GM19328 (cell line): Measurements from ENCODE around the gene LRMDA.

ENCODE experiments used
- ATAC-seq: cut with Tn5 transposase; IDR thresholded peaks from one replicate; pipeline ENCODE4 v1.9.1; 2021; ENCODE audit warnings: mild to moderate bottlenecking, moderate library complexity; ENCODE audit not compliant: unreplicated experiment

The LRMDA gene

DNA sequence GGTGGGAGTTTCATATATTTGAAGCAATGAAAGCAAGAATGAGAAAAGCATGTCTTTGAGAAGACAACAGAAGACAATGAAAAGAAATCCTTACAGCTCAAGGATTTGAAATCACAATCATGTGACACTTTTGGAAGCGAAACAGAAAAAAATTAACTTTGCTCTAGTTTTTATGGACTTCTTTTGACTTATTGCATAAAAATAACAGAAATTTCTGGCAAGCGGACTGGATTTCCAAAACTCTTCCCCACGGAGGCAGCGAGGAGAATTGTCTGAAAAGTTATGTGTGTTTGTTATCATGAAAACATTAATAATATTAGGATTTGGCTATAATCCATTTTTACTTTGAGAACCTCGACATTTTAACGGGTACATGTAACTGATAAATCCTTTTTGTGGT is 223.3 kb downstream of the LRMDA start:
- no peak for ATAC-seq

DNA sequence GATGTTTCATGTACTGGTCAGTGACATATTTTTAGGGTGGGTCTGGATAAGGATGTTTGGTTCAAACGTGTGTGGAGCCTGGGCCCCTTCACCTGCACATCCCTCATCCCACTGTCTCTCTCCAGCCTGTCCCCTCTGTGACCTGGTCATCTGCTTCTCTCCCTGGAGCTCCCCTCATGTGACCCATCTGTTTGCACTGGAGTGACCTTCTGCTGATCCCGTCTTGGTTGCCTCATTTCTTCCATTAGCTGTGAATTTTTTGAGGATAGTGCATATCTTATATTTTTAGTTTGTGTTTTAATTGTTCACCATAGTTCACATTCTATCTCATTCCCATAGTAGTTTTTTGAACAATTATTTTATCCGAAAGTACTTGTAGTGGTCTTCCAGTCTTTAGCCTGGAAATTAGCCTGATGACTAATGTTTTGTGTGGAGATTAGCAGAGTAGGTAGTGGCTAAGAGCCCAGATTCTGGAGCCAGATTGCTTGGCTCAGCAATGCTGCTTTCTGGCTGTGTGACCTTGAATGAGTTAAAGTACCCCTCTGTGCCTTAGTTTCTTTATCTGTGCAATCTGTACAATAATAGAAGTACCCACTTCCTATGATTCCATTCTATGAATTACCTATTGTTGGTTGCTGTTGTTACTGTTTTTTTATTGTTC is 224.5 kb downstream of the LRMDA start:
- no peak for ATAC-seq

DNA sequence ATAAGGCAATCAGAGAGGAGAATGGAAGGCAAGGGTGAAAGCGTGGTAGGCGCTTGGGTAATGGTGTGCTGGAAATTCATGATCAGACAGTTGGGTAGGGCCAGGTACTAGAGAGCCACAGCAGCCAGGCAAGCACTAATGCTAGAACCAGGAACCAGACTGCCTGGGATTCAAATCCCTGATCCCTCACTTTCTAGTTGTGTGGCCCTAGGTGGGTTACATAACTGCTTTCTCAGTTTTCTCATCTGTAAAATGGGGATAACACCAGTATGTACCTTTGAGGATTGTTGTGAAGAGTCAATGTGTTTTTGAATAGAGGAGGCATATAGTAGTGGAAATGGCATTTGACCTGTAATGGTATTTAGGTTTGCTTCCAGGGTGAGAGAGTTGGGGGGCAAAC is 225.9 kb downstream of the LRMDA start:
- no peak for ATAC-seq

DNA sequence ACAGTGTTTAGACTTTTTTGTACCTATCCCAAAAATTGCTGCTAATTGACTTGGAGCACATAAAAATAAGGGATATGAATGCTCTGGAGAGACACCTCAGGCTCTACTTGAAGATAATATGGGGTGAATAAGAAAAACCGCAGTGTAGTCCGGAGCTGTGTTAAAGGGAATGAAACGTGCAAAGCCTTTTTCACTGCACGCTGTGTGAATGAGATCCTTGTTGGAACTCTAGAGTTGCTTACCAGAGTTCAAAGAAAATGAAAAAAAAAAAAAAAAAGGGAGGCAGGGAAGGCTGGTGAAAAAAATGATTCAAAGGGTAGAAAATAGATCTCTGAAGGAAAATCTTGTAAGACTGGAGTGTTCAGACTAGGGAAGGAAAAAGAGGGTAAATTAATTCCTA is 226.6 kb downstream of the LRMDA start:
- ATAC-seq = no peak

DNA sequence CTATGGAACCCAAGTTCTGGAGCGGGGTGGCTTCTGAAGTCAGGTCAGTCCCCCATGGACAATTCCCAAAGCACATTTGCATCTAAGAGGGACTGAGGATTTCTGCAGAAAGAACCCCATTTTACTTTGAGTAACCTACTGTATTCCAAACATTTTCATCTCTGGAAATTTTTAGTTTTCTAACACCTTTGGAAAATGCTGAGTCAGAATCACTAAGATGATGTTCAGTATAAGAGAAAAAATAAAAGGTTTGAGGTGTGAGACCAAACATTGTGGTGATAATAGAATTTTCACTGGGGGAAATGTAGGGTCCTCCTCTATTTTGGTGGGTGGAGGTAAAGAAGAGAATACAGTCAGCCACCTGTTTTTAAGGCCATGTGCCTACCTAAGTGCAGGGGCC is 227.1 kb downstream of the LRMDA start:
- no peak for ATAC-seq

DNA sequence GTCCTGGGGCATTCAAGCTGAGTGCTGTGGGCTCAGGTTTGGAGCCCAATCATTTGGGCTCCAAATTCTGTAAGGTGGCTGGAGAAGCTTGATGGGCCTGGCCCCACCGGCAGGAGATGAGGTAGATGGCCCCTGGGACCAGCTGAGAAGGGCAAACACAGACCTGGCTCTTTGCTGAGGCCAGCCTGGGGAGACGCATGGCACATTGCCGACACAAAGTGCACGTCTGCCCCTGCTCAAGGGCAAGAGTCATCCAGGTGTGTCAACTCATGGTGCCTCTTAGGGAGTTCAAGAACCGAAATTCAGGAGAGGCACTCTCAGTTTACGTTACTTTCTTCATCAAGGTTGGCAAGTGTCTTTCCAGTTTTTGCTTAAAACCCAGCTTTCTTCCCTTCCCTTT is 227.5 kb downstream of the LRMDA start:
- ATAC-seq = no peak

DNA sequence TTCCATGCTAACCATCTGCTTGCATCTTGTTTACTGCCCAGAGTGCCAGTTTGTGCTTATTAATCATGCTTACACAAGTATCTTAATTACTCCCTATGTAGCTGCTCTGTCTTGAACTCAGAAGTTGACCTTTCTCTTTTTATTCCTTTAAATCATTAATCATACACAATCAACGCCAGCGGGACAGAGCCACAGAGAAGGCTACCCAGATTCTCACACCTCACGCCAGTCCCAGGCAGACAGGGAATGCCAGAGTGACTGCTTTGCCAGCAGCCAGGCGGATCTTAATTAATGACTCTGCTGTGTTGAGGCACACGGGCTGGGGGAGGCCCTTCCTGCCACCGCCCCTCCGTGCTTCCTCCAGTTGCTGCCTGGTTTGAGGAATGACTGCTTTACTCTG is 229.4 kb downstream of the LRMDA start:
- no peak for ATAC-seq

DNA sequence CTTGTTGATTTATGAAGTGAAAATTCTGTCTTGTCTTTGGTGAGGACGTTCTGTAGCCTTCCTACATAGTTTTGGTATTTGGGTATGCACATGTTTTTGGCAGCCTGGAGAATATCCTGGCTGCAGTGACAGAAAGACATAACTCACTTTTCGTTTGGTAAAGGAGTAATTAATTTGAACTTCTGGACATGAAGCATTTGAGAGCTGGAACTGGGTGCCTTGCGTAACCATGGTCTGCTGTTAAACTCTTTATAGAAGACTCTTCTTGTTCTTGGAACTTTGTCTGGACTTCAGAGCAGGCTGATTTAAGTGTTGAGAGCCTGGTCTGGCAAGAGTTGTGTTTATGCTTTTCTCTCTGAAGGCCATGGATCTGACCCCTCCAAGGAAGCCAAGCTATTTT is 231.3 kb downstream of the LRMDA start:
- no peak for ATAC-seq

DNA sequence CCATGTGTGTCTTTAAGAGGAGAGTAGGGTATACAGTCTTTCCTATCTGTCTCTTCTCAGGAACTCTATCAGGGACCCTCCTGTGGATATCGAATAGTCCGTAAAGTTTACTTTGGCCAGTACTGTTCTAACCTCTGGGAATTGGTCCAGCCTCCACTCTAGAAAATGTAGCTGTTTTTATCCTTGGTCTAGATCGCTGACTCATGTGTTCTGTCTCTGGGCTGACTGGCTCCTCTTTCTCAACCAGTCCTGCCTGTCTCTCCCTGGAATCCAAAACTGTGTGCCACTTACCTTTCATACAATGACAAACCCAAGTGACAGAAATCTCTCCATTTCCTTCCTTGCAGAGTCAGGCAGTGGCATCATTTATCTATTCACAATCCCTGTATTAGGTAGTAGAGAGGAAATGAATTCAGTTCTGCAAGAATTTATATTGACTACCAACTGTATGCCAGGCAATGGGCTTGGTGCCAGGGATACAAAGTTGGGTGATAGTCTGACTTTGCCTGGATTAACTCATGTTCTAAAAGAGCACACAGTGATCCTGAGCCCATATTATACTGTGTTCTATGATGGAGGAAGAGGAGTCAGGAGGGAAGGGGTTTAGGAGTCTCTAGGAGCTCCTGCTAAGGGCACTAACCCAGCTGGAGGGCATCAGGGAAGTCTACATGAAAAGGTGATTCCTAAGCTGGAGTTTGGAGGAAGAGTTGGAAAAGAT is 232.7 kb downstream of the LRMDA start:
- no peak for ATAC-seq

DNA sequence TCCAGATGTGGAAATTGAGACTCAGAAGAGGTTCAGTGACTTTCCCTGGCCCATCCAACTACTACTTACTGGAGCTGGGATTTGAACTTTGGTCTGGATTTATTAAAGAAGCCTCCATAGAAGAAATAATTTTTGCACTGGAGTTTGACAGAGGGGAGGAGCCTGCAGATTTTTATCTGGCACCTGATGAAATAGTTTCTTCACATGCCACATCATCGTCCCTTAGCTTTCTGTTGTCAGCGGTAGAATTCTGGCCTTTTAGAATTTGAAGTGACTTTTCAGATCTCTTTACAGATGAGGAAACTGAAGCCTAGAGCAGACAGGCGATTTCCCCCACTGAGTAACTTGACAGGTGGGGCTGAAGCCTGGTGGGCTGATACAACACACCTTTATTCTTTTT is 233.5 kb downstream of the LRMDA start:
- ATAC-seq = no peak

DNA sequence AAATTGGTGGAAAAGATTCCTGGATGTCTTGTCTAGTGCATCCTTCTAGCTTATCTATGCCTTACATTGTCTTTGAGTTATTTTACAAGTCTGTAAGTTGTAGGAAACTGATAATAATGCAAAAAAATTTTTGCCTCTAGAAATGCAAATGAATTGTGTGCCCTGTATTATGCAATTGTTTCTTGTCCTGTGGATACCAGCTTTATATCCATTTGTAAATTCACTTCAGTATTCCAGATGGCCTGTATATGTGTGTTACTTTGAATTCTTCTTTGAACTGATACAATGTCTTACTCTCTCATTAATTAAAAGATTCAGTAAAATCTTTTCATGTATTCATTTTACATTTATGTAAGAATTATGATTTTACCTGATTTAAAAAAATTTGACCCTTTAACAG is 234.3 kb downstream of the LRMDA start:
- ATAC-seq = no peak

DNA sequence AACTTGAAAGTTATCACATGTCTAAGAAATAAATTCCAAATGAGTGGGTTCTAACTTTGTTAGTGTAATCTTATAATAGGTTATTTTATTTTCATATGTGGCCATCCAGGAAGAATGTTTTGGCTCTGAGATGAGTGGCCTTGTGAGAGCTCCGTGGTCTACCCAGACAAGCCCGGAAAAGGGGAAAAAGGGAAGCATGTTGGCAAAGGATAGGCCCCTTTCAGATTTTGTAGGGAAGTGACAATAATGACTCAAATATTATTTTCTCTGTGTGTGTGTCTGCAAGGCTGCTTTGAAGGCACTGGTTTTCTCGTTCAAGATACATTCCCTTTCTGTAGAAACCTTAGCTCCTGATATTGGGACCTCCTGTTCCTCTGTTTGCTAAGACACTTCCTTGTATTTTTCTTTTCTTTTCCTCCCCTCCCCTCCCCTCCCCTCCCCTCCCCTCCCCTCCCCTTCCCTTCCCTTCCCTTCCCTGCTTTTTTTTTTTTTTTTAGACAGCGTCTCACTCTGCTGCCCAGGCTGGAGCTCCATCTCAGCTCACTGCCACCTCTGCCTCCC is 240.8 kb downstream of the LRMDA start:
- ATAC-seq = no peak

DNA sequence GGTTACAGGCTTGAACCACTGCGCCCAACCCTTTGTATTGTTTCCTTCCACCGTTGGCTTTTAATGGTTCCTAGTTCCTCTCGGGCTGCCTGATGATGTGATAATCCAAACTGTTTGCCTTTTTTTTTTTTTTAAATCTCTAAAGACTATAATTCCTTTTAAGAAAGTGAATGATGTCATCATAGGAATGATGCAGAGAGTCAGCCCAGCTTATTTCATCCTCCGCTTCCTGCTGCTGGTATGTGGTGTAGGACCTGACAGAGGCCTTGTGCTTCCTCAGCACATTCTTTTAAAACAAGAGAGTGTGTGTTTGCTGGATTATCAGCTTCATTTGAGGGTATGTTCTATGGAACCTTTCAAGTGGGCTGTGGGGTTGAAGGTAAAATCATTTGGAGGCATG is 241.4 kb downstream of the LRMDA start:
- no peak for ATAC-seq

DNA sequence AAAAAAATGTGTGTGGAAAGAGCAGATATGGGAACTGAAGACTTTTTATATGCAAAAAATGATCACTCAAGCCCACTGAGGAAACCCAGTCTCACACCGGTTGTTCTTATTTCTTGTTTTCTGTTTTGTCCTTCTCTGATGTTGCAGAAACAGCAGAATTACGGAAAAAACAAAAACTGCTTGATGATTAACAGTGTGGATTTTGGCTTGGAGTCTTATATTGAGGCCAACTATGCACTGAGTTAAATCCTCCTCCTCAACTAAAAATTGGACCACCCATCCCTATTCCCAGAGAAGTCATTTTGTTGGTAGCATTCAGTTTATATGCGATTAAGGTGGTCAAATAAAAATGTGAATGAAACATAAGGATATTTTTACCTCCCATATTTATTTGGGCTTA is 246.1 kb downstream of the LRMDA start:
- no peak for ATAC-seq

DNA sequence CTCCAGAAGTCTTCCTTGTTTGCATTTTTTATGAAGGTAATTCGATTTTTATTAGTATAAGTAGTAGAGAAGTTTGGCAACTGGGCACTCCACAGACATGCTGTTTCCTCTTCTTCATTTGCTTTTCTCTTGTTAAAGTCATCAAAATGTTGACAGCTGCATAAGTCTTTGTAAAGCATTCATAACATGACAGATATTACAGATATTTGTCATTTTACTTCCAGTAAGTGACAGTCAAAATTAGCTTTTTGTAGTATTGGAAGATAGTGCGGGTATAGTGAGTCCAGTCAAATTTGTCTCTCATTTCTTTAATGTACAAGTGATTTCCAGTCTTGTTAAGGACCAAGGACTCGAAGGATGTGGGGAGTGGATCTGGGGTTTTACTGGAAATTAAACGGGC is 247.1 kb downstream of the LRMDA start:
- no peak for ATAC-seq

DNA sequence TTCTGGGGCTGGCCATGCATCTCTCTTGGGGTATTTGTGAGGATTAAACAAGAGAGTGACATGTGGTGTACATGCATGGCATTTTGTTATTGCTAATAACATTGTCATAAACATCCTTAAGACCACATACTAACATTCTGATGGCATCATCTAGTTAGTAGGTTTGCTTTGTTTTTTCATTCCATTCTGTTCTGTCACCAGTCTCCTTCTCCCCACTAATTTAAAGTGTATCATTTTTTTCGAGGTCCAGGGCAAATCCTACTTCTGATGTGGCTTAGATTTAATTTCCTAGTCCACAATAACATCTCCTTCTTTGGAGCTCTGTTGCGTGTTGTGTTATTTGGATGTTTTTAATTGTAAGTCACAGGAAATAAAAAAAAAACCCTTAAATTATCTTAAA is 248.1 kb downstream of the LRMDA start:
- no peak for ATAC-seq

DNA sequence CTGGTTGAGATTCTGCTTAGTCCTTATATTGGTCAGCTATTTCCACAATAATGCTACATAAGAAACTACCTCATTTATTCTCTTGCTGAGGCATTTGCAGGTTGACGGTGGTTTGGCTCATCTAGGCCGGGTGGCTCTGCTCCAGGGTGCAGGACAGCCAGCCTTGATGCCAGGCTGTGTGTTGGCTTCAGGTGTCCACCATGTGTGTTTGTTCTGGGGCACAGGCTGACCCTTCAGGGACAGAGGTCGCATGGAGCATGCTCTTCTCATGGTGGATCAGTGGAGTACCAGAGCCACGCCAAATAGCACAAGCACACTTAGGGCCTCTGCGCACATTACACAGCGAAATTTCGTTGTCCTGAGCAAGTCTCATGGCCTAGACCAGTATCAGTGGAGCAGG is 249.9 kb downstream of the LRMDA start:
- ATAC-seq = no peak

DNA sequence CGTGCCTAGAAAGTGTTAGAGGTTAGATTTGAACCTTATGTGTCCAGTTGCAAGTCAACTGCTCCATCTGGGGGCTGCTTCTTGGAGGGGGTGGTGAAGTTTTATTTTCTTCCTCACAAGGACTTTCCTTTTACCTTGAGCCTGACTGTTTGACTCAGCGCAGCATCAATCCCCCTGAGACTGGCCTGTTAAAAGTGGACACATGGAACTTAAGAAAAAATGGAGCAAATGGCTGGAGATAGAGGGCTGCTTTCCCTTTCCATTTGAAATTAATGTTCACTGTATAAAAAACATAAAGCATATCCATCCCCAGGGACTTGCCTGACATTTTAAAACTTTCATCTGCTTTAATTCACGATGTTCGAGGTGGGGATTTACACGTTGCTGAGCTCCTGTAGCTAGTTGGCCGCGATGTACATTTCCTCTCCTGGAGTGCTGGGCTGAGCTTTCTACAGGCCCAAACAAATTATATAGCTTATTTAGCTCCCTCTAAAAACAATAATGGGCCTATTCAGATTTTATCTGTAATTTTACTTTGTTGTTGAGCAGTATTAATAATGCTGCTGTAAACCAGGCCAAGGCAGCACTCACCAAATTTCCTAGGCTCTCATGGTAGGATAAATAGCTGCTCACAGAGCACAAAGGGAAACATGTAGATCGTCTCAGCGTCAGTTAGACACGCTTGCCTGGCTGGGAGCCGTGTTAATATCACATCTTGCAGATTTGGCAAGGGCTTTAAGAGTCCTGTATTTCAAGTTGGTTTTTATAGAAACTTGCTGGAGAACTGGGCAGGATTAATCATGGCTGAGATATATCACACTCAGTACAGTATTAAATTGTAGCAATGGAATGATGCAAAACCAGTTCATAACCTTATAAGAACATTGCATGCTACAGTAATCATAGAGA is 251.5 kb downstream of the LRMDA start:
- ATAC-seq = no peak

DNA sequence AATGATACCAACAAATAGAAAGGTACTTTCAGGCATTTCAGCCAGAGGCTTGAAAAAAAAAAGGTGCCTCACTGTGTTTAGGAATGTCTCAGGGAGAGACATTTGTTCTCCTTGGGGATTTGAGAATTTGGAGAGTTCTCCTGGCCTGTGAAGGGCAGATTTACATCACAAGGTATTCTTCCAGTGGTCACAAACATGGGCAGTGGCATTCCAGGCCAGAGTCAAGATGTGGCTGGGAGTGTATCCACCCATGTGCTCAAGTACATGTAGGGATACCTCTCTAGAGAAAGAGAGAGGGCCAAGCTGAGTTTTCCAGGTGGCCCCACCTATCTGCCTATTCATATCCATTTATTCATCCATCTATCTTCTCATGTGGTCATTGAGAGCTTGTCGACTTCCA is 253.8 kb downstream of the LRMDA start:
- ATAC-seq = no peak

DNA sequence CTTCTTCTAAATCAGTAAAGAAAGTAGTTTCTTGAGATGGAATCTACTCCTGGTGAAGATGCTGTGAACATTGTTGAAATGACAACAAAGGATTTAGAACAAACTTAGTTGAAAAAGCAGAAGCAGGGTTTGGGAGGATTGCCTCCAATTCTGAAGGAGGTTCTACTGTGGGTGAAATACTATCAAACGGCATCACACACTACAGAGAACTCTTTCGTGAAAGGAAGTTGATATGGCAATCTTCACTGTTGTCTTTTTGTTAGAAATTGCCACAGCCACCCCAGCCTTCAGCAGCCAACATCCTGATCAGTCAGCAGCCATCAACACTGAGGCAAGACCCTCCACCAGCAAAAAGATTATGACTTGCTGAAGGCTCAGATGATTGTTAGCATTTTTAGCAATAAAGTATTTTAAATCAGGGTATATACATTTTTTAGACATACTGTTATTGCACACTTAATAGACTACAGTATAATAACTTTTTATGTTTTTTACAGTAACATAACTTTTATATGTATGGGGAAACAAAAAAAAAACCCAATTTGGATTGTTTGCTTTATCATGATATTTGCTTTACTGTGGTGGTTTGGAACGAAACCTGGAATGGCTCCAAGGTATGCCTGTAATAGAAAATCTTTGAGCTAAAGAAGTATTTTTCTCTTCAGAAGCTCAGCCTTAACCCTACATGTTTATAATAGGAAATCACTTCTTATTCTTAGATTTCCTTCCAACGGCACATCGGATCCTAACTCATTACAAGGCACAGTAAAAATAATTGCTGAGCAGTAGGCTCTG is 257.3 kb downstream of the LRMDA start:
- ATAC-seq = no peak

DNA sequence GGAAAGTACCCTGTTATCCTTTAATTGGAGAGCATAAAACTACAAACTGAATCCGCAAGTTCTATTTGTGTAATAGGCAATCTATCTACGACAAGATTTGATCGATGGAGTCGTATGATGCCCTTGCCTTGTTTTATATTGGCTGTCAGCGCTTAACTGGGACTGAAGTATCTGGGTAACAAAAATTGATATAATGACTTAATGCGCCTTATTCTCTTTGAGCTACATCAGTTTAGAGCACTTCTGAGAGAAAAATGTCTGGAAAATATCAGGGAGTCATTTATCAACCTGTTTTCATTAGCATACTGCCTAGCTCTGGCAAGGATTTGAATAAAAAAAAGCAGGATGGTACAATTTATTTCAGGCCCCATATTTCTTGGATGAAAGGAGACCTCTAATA is 262.1 kb downstream of the LRMDA start:
- ATAC-seq = no peak
